IPS-20b (cell line): ENCODE results near the gene ISCU.

Experiments
- H3K27ac ChIP-seq: one replicate; pipeline ENCODE4 v1.5.1; 2013; ENCODE audit warnings: low read length
- H3K27me3 ChIP-seq: 2 replicates; pipeline ENCODE4 v1.6.1; 2013; ENCODE audit warnings: mild to moderate bottlenecking, low read length, inconsistent platforms; ENCODE audit not compliant: insufficient read depth
- H3K36me3 ChIP-seq: 2 replicates; pipeline ENCODE4 v1.6.1; 2013; ENCODE audit warnings: low read depth, mild to moderate bottlenecking, inconsistent platforms, low read length, moderate library complexity; ENCODE audit not compliant: insufficient read depth
- H3K4me1 ChIP-seq: 2 replicates; pipeline ENCODE4 v1.6.1; 2013; ENCODE audit warnings: mild to moderate bottlenecking, control low read depth, inconsistent platforms, low read length, moderate library complexity; ENCODE audit not compliant: insufficient read depth
- H3K4me3 ChIP-seq: 2 replicates; pipeline ENCODE4 v1.5.1; 2013; ENCODE audit warnings: mild to moderate bottlenecking, low read length, inconsistent platforms
- H3K9ac ChIP-seq: 2 replicates; pipeline ENCODE4 v1.6.1; 2013; ENCODE audit warnings: low read depth, mild to moderate bottlenecking, inconsistent platforms, low read length, moderate library complexity
- H3K9me3 ChIP-seq: 2 replicates; pipeline ENCODE4 v1.6.1; 2013; ENCODE audit warnings: mild to moderate bottlenecking, low read depth, low read length, inconsistent platforms; ENCODE audit not compliant: insufficient read depth

ISCU gene

GRCh38 chr12:108604208-108604941 is 42.0 kb downstream of the ISCU start:
- Histone ChIP-seq H3K4me3 (no peak overlapping the region), H3K9ac (no peak overlapping the region), H3K27ac (no peak overlapping the region), H3K4me1 (no peaks in the 10 kb centered on the region; the same call in 1 of the 2 replicates), H3K9me3 (no peaks in the 10 kb centered on the region), H3K27me3 (no peaks in the 10 kb centered on the region), H3K36me3 (no peaks in the 10 kb centered on the region)

DNA sequence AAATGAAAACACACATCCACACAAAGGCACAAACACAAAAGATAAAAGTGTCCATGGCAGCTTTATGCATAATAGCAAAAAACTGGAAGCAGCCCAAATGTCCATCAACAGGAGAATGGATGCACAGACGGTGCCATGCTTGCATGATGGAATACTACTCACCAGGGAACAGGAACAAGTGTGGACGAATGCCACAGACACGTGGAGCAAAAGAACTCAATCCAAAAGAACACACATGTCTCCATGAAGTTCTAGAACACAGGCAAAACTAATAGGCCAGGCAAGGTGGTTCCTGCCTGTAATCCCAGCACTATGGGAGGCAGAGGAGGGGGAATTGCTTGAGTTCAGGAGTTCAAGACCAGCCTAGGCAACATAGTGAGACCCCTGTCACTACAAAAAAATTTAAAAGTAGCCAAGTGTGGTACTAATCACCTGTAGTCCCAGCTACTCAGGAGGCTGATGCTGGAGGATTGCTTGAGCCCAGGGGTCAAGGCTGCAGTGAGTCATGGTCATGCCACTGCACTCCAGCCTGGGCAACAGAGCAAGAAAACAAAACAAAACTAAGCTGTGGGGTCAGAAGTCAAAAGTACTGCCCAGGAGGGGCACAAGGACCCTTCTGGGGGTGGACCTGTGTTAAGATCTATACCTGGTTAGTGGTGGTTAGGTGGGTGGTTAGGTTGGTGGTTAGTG is 42.7 kb downstream of the ISCU start:
- no peak overlapping the region for H3K9ac ChIP-seq
- no peaks in the 10 kb centered on the region for H3K36me3 ChIP-seq
- H3K27ac ChIP-seq = no peak overlapping the region
- no peaks in the 10 kb centered on the region for H3K27me3 ChIP-seq
- H3K4me3 ChIP-seq = no peak overlapping the region
- no peaks in the 10 kb centered on the region for H3K9me3 ChIP-seq
- H3K4me1 ChIP-seq = no peaks in the 10 kb centered on the region; the same call in 1 of the 2 replicates

DNA sequence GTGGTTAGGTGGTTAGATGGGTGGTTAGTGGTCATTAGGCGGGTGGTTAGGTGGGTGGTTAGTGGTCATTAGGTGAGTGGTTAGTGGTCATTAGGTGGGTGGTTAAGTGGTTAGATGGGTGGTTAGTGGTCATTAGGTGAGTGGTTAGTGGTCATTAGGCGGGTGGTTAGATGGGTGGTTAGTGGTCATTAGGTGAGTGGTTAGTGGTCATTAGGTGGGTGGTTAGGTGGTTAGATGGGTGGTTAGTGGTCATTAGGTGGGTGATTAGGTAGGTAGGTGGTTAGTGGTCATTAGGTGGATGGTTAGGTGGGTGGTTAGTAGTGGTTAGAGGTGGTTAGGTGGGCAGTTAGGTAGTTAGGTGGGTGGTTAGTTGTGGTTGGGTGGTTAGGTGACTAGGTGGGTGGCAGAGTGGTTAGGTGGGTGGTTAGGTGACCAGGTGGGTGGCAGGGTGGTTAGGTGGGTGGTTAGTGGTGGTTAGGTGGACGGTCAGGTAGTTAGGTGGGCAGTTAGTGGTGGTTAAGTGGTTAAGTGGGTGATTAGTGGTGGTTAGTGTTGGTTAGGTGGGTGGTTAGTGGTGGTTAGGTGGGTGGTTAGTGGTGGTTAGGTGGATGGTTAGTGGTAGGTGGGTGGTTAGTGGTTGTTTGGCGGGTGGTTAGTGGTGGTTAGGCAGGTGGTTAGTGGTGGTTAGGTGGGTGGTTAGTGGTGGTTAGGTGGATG is 43.5 kb downstream of the ISCU start:
- Histone ChIP-seq H3K36me3 (no peaks in the 10 kb centered on the region), H3K27me3 (no peaks in the 10 kb centered on the region), H3K4me1 (no peaks in the 10 kb centered on the region; the same call in 1 of the 2 replicates), H3K4me3 (no peak overlapping the region), H3K9ac (no peak overlapping the region), H3K9me3 (no peaks in the 10 kb centered on the region), H3K27ac (no peak overlapping the region)

DNA sequence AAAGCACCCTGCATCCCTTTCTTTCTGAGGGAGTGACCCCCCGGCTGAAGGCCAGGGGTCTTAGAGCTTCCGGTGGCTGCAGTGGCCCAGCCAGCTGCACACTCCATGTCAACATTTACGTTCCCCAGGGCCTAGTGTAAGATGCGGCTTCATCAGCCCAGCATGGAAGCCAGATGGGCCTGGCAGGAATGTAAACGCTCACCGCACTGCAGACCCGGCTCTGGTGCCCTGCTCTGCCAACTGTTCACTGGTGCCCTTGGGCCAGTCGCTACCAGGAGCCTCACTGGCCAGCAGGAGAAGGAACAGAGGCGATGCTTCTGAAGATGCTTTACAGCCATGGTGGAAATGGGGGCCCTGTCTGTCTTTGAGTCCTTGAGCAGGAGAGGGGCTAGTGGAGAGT is 44.1 kb downstream of the ISCU start:
- no peak overlapping the region for H3K27ac ChIP-seq
- no peak overlapping the region for H3K4me3 ChIP-seq
- H3K9me3 ChIP-seq = no peaks in the 10 kb centered on the region
- H3K9ac ChIP-seq = no peak overlapping the region
- no peaks in the 10 kb centered on the region for H3K36me3 ChIP-seq
- no peaks in the 10 kb centered on the region; the same call in 1 of the 2 replicates for H3K4me1 ChIP-seq
- no peaks in the 10 kb centered on the region for H3K27me3 ChIP-seq

GRCh38 chr12:108607981-108608600 is 45.7 kb downstream of the ISCU start:
- no peak overlapping the region for H3K4me3 ChIP-seq
- H3K27ac ChIP-seq = no peak overlapping the region
- no peaks in the 10 kb centered on the region for H3K36me3 ChIP-seq
- H3K4me1 ChIP-seq = no peaks in the 10 kb centered on the region; the same call in 1 of the 2 replicates
- no peak overlapping the region for H3K9ac ChIP-seq
- no peaks in the 10 kb centered on the region for H3K9me3 ChIP-seq
- no peaks in the 10 kb centered on the region for H3K27me3 ChIP-seq

DNA sequence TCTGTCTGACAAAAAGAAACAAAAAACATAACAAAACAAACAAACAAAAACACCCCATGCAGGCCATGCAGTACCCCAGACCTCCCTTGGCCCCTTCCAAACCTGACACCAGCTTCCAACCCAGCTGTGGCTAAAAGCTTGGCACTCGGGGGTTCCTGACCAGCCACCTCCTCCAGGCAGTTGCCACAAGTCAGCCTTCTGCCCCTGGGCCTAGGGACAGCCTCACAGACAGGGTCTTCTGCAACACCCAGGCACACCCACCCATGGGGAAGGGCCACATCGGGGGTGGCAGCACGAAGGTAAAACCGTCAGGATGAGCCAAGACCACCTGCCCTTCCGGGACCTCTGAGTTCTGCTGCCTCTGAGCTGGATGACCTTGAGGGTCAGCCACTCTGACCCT is 46.2 kb downstream of the ISCU start:
- Histone ChIP-seq H3K27ac (no peak overlapping the region), H3K9ac (no peak overlapping the region), H3K4me3 (no peak overlapping the region), H3K27me3 (no peaks in the 10 kb centered on the region), H3K4me1 (no peaks in the 10 kb centered on the region; the same call in 1 of the 2 replicates), H3K9me3 (no peaks in the 10 kb centered on the region), H3K36me3 (no peaks in the 10 kb centered on the region)

- H3K27ac ChIP-seq = no peak overlapping the region
- no peak overlapping the region for H3K9ac ChIP-seq
- H3K27me3 ChIP-seq = no peaks in the 10 kb centered on the region
- no peaks in the 10 kb centered on the region for H3K9me3 ChIP-seq
- no peaks in the 10 kb centered on the region for H3K36me3 ChIP-seq
- no peaks in the 10 kb centered on the region; the same call in 1 of the 2 replicates for H3K4me1 ChIP-seq
- no peak overlapping the region for H3K4me3 ChIP-seq
Observed at GRCh38 chr12:108609537-108610335, 47.3 kb downstream of the ISCU start.

DNA sequence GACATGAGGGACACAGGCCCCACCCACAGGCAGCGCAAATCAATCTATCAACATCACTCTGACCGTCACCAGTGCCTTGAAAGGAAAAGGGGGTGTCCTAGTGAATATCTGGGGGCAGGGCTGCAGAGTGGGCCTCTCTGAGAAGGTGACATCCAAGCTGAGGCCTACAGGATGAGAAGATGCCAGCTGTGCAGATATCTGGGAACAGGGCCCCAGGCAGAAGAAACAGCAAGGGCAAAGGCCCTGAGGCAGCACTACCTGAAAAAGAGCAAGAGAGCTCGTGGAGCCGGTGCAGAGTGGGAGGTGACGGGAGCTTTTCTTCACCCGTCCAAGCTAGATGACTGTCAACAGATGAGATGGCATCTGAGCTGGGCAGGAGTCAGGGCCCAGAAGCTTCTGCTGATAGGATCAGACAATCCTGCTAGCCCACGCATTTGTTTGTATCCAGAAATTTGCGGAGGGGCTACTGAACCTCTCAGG is 48.0 kb downstream of the ISCU start:
- Histone ChIP-seq H3K27ac (no peak overlapping the region), H3K4me1 (no peaks in the 10 kb centered on the region; the same call in 1 of the 2 replicates), H3K4me3 (no peak overlapping the region), H3K27me3 (no peaks in the 10 kb centered on the region), H3K9me3 (no peaks in the 10 kb centered on the region), H3K36me3 (no peaks in the 10 kb centered on the region), H3K9ac (no peak overlapping the region)

DNA sequence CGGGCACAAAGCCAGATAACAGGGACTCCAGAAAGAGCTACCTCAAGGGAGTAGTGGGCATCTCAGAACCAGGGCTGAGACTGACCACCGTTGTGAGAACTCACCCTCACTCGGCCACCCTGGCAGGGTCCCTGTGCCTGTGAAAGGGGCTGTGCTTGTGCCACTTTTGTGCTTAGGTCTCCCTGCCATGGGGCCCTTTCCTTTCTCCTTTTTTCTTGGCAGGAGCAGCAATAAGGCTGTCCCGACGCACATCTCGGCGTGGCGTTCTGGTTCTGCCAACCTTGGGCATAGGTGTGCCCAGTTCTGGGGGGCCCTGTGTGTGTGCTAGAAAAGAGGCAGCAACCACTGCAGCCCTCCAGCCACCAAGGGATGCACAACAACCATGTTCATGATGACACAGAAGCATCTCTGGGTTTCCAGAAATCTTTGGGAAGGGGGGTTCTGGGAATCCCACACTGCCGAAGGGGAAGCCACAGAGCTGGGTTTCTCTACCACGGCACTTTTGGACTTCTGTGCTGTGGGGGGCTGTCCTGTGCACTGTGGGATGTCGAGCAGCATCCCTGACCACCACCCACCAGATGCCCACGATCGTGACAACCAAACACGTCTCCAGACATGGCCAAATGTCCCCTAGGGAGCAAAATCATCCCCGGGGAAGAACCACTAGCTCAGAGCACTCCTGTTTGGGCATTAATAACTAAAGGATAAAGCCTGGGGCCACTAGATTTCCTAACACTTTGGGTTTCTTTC is 48.6 kb downstream of the ISCU start:
- H3K9ac ChIP-seq = no peak overlapping the region

DNA sequence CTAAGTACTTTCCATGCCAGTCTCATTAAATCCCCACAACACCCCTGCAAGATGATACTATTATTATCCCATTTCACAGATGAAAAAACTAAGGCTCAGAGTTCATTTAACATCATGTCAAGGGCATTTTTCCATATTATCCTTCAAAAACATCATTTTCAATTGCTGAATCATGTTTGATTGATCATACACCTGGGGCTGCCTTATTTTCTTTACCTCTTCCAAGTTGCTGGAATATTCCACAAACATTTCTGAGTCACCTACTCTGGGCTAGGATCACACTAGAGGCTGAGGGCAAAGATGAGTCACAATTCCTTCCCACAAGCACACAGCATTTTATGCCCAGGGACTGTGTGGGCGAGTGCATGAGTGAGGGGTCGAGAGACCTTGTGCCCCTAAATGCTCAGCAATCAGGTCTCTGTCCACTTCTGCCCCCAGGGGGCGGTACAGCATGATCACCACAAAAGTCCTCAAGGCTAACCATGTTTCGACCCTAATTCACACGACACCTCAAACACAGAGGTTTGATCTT is 49.6 kb downstream of the ISCU start:
- H3K4me3 ChIP-seq = no peak overlapping the region
- H3K27ac ChIP-seq = no peak overlapping the region
- H3K4me1 ChIP-seq = no peaks in the 10 kb centered on the region; the same call in 1 of the 2 replicates
- H3K9me3 ChIP-seq = no peaks in the 10 kb centered on the region; the same call in 1 of the 2 replicates
- H3K9ac ChIP-seq = no peak overlapping the region
- H3K36me3 ChIP-seq = no peaks in the 10 kb centered on the region
- no peaks in the 10 kb centered on the region for H3K27me3 ChIP-seq

More for the DNA sequence above, 48.6 kb downstream of the ISCU start:
- no peaks in the 10 kb centered on the region for H3K27me3 ChIP-seq
- no peak overlapping the region for H3K27ac ChIP-seq
- H3K36me3 ChIP-seq = no peaks in the 10 kb centered on the region
- no peaks in the 10 kb centered on the region; the same call in 1 of the 2 replicates for H3K9me3 ChIP-seq
- H3K4me3 ChIP-seq = no peak overlapping the region
- H3K4me1 ChIP-seq = no peaks in the 10 kb centered on the region; the same call in 1 of the 2 replicates
